Measurements from ENCODE around the gene HNRNPL. TPM values are rescaled to one million over a fixed set of nuclear protein-coding genes. Genes with fewer than 3 reads are reported as not detected.

Gene HNRNPL
- total and polyA plus RNA-seq, 2 of the 8 experiments (the other 6 are each of a cell fraction or from before 2014, with no cell fraction given): 404 to 779 TPM

GRCh38 chr19:38792250-38793111 lies 57.3 kb downstream of the HNRNPL start:
- Histone ChIP-seq H2BK120ac (replicated peaks; ENCODE audit: low read depth, low read length) (no peak overlapping the region), H2BK5ac (ENCODE audit: low read depth, low read length) (no peak overlapping the region), H3K4me3 (ENCODE audit: extremely low read depth in 1 of 4, insufficient read depth in 2 of 4, low read depth in 3 of 4, low read length in 4 of 4) (peak overlapping the region in 3 of 4 experiments; percentile 33 to 57 (median 36); a peak in 7 of 8 replicates), H2BK15ac (ENCODE audit: low read length) (no peak overlapping the region), H3K9ac (replicated peaks in 1 of 4; ENCODE audit: extremely low read depth in 1 of 4, low read depth in 3 of 4, low read length in 3 of 4) (no peak overlapping the region), H3K79me1 (ENCODE audit: low read depth, low read length) (no peaks in the 10 kb centered on the region), H4K5ac (ENCODE audit: insufficient read length, low read depth, low read length) (no peak overlapping the region), H3K9me3 (ENCODE audit: insufficient read depth in 2 of 2, low read depth in 1 of 2, low read length in 1 of 2) (no peaks in the 10 kb centered on the region), H4K20me1 (replicated peaks in 1 of 2; ENCODE audit: control insufficient read depth in 1 of 2, insufficient read depth in 2 of 2, low read length in 2 of 2) (no peaks in the 10 kb centered on the region), H3K4me1 (replicated peaks in 1 of 4; ENCODE audit: control insufficient read depth in 3 of 4, insufficient read depth in 4 of 4, low read length in 3 of 4) (peaks cover 0 to 2% (median 0%) of the 10 kb centered on the region in 4 experiments; a peak in 1 of 7 replicates), H2AFZ (ENCODE audit: low read length) (no peak overlapping the region; the same call in 1 of the 2 replicates), H4K8ac (ENCODE audit: extremely low read depth, insufficient read depth, low read length) (no peak overlapping the region), H3K4me2 (ENCODE audit: insufficient read depth in 1 of 2, low read depth in 2 of 2, low read length in 2 of 2) (peak overlapping the region; percentile 22 to 75; a peak in 3 of 4 replicates), H2BK20ac (ENCODE audit: low read length) (no peak overlapping the region), H3K36me3 (ENCODE audit: control insufficient read depth in 2 of 4, insufficient read depth in 4 of 4, low read length in 3 of 4) (no peaks in the 10 kb centered on the region), H3K27ac (ENCODE audit: low read depth, low read length) (no peak overlapping the region), H3K23me2 (ENCODE audit: low read depth, low read length) (no peaks in the 10 kb centered on the region), H3K14ac (ENCODE audit: insufficient read length) (no peak overlapping the region), H4K91ac (replicated peaks; ENCODE audit: insufficient read length, low read length) (no peak overlapping the region), H3K56ac (replicated peaks; ENCODE audit: insufficient read length, low read depth, low read length) (no peak overlapping the region), H3K23ac (ENCODE audit: insufficient read length) (no peak overlapping the region), H2AK5ac (ENCODE audit: low read depth, low read length) (no peak overlapping the region), H3K79me2 (ENCODE audit: control insufficient read depth in 1 of 2, insufficient read depth in 2 of 2, low read length in 2 of 2) (no peaks in the 10 kb centered on the region), H3K27me3 (replicated peaks in 1 of 4; ENCODE audit: control insufficient read depth in 3 of 4, extremely low read depth in 1 of 4, insufficient read depth in 3 of 4, low read length in 3 of 4) (peaks cover 0 to 12% (median 3%) of the 10 kb centered on the region in 4 experiments; a peak in 4 of 7 replicates), H2BK12ac (ENCODE audit: low read depth, low read length) (no peak overlapping the region), H3K18ac (ENCODE audit: extremely low read depth, low read length) (no peak overlapping the region), H3K4ac (replicated peaks; ENCODE audit: insufficient read length, low read depth, low read length) (no peak overlapping the region)
- CTCF ChIA-PET (ENCODE audit: partially characterized antibody): interaction anchor here (0.7 kb wide), 1 partner anchor 12 kb away, joined by 3 read pairs; no protein-coding TSS in a partner anchor
- POLR2A ChIA-PET (ENCODE audit: partially characterized antibody): interaction anchor here (0.6 to 1.0 kb wide), 7 partner anchors 18 to 57 kb away, joined by 3 to 5 read pairs (median 3); partner anchors contain the start of genes HNRNPL and LGALS7
- WGBS, 2 experiments (ENCODE audit: extremely low coverage in 1 of 2, insufficient coverage in 1 of 2, insufficient read length in 1 of 2, insufficient replicate concordance in 2 of 2, low coverage in 1 of 2, low lambda C conversion rate in 2 of 2, missing lambda C conversion rate in 1 of 2): 25% methylated on average over 38 of the region's 71 CpGs; no CpG with 5 or more reads in 1 of the 2 experiments
- DNase-seq (ENCODE audit: low read depth in 1 of 2, low spot score in 2 of 2): peak in 1 of 2 experiments; percentile 70
- FAIRE-seq: no peak
- TF ChIP-seq ATF3 (IDR thresholded peaks at IDR 0.05; ENCODE audit: insufficient read depth, low read depth, low read length) (no peak), YY1 (IDR thresholded peaks at IDR 0.05; ENCODE audit: low read depth, low read length) (no peak), BCL11A (IDR thresholded peaks at IDR 0.05; ENCODE audit: low read depth in 2 of 2, low read length in 2 of 2) (no peak), JUN (IDR thresholded peaks at IDR 0.05; ENCODE audit: low read depth, low read length) (no peak), KDM4A (IDR thresholded peaks at IDR 0.05; ENCODE audit: low read depth, low read length, severe bottlenecking) (no peak), ATF2 (IDR thresholded peaks at IDR 0.05; ENCODE audit: low read length) (no peak), SIN3A (conservative IDR thresholded peaks at IDR 0.05 in 1 of 2, IDR thresholded peaks at IDR 0.05 in 1 of 2; ENCODE audit: low read depth in 1 of 2, low read length in 2 of 2) (no peak), KDM1A (IDR thresholded peaks at IDR 0.05; ENCODE audit: borderline replicate concordance, low read length) (no peak)

Measured in H1 (cell line).